Astrocyte (in vitro differentiated cells and primary cell): Measurements from ENCODE around the gene ZNF341. TPM values are rescaled to one million over a fixed set of nuclear protein-coding genes. Genes with fewer than 3 reads are reported as not detected.

Experiments
- DNase-seq: peaks from one replicate; pipeline ENCODE4 v3.0.0-alpha.2; 2010; ENCODE audit warnings: low read depth
- FAIRE-seq: peaks from 2 replicates; lab custom pipeline; 2011; peaks lifted over from hg19 to GRCh38; lab: Jason Lieb, UNC
- H2AFZ ChIP-seq: 2 replicates; pipeline ENCODE4 v1.6.0; 2012; ENCODE audit warnings: low read depth, low read length, inconsistent platforms
- H3K27ac ChIP-seq: 2 replicates; pipeline ENCODE4 v1.5.1; 2011; ENCODE audit warnings: low read depth, low read length, inconsistent platforms
- H3K27me3 ChIP-seq: 2 replicates; pipeline ENCODE4 v1.6.0; 2011; ENCODE audit warnings: low read length, inconsistent platforms; ENCODE audit not compliant: insufficient read depth
- H3K36me3 ChIP-seq: 2 replicates; pipeline ENCODE4 v1.5.1; 2011; ENCODE audit warnings: low read length, inconsistent platforms; ENCODE audit not compliant: insufficient read depth
- H3K4me1 ChIP-seq: 2 replicates; pipeline ENCODE4 v1.5.1; 2011; ENCODE audit warnings: low read length, inconsistent platforms; ENCODE audit not compliant: insufficient read depth
- H3K4me2 ChIP-seq: 2 replicates; pipeline ENCODE4 v1.6.0; 2012; ENCODE audit warnings: low read length, inconsistent platforms
- H3K4me3 ChIP-seq: 2 replicates; pipeline ENCODE4 v1.5.1; 2011; ENCODE audit warnings: low read depth, mild to moderate bottlenecking, low read length, inconsistent platforms; ENCODE audit not compliant: insufficient read depth
- H3K79me2 ChIP-seq: 2 replicates; pipeline ENCODE4 v1.6.0; 2012; ENCODE audit warnings: mild to moderate bottlenecking, low read length, inconsistent platforms; ENCODE audit not compliant: insufficient read depth
- H3K9ac ChIP-seq: 2 replicates; pipeline ENCODE4 v1.6.0; 2012; ENCODE audit warnings: mild to moderate bottlenecking, low read length, inconsistent platforms
- H3K9me3 ChIP-seq: 2 replicates; pipeline ENCODE4 v1.5.1; 2012; ENCODE audit warnings: low read depth, mild to moderate bottlenecking, low read length, inconsistent platforms; ENCODE audit not compliant: insufficient read depth
- H4K20me1 ChIP-seq: 2 replicates; pipeline ENCODE4 v1.6.0; 2012; ENCODE audit warnings: low read length, inconsistent platforms; ENCODE audit not compliant: insufficient read depth
- H3K27ac Mint-ChIP-seq: one replicate; pipeline ENCODE4 v1.8.0; 2021; ENCODE audit warnings: mild to moderate bottlenecking, mixed read lengths; ENCODE audit not compliant: unreplicated experiment
- H3K27me3 Mint-ChIP-seq: one replicate; pipeline ENCODE4 v1.8.0; 2021; ENCODE audit warnings: low read depth, mixed read lengths; ENCODE audit not compliant: unreplicated experiment
- H3K36me3 Mint-ChIP-seq: one replicate; pipeline ENCODE4 v1.8.0; 2021; ENCODE audit warnings: low read depth, mixed read lengths; ENCODE audit not compliant: unreplicated experiment
- H3K4me1 Mint-ChIP-seq: one replicate; pipeline ENCODE4 v1.8.0; 2021; ENCODE audit warnings: low read depth, mixed read lengths; ENCODE audit not compliant: unreplicated experiment
- H3K4me3 Mint-ChIP-seq: one replicate; pipeline ENCODE4 v1.8.0; 2021; ENCODE audit warnings: mild to moderate bottlenecking, moderate library complexity, mixed read lengths; ENCODE audit not compliant: unreplicated experiment
- H3K9me3 Mint-ChIP-seq: one replicate; pipeline ENCODE4 v1.8.0; 2021; ENCODE audit warnings: mild to moderate bottlenecking, mixed read lengths; ENCODE audit not compliant: unreplicated experiment
- EZH2 ChIP-seq: IDR thresholded peaks from 2 replicates; pipeline ENCODE4 v1.6.1; 2012; ENCODE audit warnings: mild to moderate bottlenecking, low read length, inconsistent platforms; ENCODE audit not compliant: insufficient read depth
- total RNA-seq: library from RNA; stranded (reverse); gene quantifications from 2 replicates; pipeline ENCODE4 v1.2.1, GENCODE V29; 2021
- TF ChIP-seq, protein P1 (sequence below): IDR thresholded peaks from 2 replicates; pipeline ENCODE4 v1.5.1; 2011; ENCODE audit warnings: low read depth, mild to moderate bottlenecking, inconsistent platforms, low read length, moderate library complexity; ENCODE audit not compliant: insufficient read depth

ZNF341 gene
- total RNA-seq, 1 donor from 2014 or later = 2.0 TPM

DNA sequence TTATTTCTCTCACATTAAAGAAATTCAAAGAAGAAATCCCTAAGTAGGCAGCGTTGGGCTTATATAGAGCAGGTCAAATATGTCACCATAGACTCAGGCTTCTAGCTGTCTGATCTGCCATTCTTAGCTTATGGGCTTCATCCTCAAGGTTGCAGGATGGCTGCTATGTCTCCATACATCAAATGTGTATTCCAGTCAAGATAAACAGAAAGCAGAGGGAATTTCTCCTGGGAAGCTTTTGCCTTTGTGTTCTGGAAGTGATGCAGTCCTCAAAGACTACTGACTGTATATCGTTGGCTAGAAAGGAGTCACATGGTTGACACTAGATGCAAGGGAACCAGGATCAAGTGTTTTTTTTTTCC is 36.0 kb downstream of the ZNF341 start:
- no peaks in the 10 kb centered on the region for H3K4me1 Mint-ChIP-seq
- Histone ChIP-seq H3K27ac (no peak overlapping the region), H3K4me3 (no peak overlapping the region), H3K27me3 (no peaks in the 10 kb centered on the region), H4K20me1 (no peaks in the 10 kb centered on the region), H2AFZ (no peak overlapping the region), H3K4me1 (no peaks in the 10 kb centered on the region), H3K4me2 (no peak overlapping the region), H3K9me3 (no peaks in the 10 kb centered on the region), H3K36me3 (no peaks in the 10 kb centered on the region), H3K79me2 (no peaks in the 10 kb centered on the region), H3K9ac (no peak overlapping the region)
- no peaks in the 10 kb centered on the region for H3K27me3 Mint-ChIP-seq
- FAIRE-seq = no peak
- H3K4me3 Mint-ChIP-seq = no peak overlapping the region
- H3K36me3 Mint-ChIP-seq = peaks cover 13% of the 10 kb centered on the region
- H3K9me3 Mint-ChIP-seq = no peaks in the 10 kb centered on the region
- no peak overlapping the region for H3K27ac Mint-ChIP-seq
- TF ChIP-seq EZH2 = no peak
- TF ChIP-seq, protein P1, sequence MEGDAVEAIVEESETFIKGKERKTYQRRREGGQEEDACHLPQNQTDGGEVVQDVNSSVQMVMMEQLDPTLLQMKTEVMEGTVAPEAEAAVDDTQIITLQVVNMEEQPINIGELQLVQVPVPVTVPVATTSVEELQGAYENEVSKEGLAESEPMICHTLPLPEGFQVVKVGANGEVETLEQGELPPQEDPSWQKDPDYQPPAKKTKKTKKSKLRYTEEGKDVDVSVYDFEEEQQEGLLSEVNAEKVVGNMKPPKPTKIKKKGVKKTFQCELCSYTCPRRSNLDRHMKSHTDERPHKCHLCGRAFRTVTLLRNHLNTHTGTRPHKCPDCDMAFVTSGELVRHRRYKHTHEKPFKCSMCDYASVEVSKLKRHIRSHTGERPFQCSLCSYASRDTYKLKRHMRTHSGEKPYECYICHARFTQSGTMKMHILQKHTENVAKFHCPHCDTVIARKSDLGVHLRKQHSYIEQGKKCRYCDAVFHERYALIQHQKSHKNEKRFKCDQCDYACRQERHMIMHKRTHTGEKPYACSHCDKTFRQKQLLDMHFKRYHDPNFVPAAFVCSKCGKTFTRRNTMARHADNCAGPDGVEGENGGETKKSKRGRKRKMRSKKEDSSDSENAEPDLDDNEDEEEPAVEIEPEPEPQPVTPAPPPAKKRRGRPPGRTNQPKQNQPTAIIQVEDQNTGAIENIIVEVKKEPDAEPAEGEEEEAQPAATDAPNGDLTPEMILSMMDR = no peak
- no peak for DNase-seq

DNA sequence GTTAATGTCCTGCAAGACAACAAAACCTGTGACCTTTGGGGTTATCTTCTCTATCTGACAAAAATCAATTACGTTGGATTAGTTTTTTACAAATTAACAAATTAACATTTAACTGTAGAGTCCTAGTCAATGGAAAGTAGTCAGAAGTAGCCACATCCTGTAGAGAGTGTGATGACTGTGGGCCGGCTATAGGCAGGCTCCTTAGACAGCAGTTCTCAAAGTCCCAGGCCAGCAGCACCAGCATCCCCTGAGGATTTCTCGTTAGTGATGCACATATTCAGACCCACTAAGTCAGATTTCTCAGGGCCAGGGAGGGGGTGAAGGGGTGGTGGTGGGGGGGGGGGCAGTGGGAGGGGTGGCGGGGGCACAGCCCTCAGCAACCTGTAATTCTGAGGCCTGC is 37.2 kb downstream of the ZNF341 start:
- FAIRE-seq (no peak), DNase-seq (no peak)
- TF ChIP-seq, protein P1 = no peak
- TF ChIP-seq EZH2 = no peak
- Mint-ChIP-seq H3K4me3 (no peak overlapping the region), H3K27ac (no peak overlapping the region), H3K4me1 (no peaks in the 10 kb centered on the region), H3K27me3 (no peaks in the 10 kb centered on the region), H3K36me3 (peaks cover 13% of the 10 kb centered on the region), H3K9me3 (no peaks in the 10 kb centered on the region)
- no peaks in the 10 kb centered on the region for H3K79me2 ChIP-seq
- H3K4me2 ChIP-seq = no peak overlapping the region
- H4K20me1 ChIP-seq = no peaks in the 10 kb centered on the region
- H3K4me3 ChIP-seq = no peak overlapping the region
- no peaks in the 10 kb centered on the region for H3K36me3 ChIP-seq
- no peaks in the 10 kb centered on the region for H3K27me3 ChIP-seq
- H3K9ac ChIP-seq = no peak overlapping the region
- no peaks in the 10 kb centered on the region for H3K9me3 ChIP-seq
- no peak overlapping the region for H3K27ac ChIP-seq
- no peak overlapping the region for H2AFZ ChIP-seq
- no peaks in the 10 kb centered on the region for H3K4me1 ChIP-seq

DNA sequence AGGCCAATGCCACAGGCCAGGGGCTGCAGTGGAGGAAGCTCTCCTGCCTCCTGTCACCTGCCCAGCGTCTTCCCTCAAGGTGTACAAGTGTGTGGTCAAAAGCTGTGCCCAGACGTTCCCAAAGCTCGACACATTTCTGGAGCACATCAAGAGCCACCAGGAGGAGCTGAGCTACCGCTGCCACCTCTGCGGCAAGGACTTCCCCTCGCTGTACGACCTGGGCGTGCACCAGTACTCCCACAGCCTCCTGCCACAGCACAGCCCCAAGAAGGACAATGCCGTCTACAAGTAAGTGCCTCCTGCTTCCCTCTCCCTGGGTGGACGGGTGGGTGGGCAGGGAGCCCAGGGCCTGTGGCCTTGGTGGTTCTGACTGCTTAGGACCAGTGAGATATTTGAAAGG is 38.2 kb downstream of the ZNF341 start:
- no peak overlapping the region for H3K4me3 Mint-ChIP-seq
- Histone ChIP-seq H3K79me2 (no peaks in the 10 kb centered on the region), H3K27ac (no peak overlapping the region), H3K9me3 (no peaks in the 10 kb centered on the region), H3K4me1 (no peaks in the 10 kb centered on the region), H3K27me3 (no peaks in the 10 kb centered on the region), H3K36me3 (no peaks in the 10 kb centered on the region), H2AFZ (no peak overlapping the region), H3K4me2 (no peak overlapping the region), H3K4me3 (no peak overlapping the region), H4K20me1 (no peaks in the 10 kb centered on the region), H3K9ac (no peak overlapping the region)
- TF ChIP-seq, protein P1 = no peak
- no peak for TF ChIP-seq EZH2
- no peak overlapping the region for H3K27ac Mint-ChIP-seq
- H3K36me3 Mint-ChIP-seq = peaks cover 14% of the 10 kb centered on the region
- DNase-seq = no peak
- no peak for FAIRE-seq
- no peaks in the 10 kb centered on the region for H3K4me1 Mint-ChIP-seq
- H3K27me3 Mint-ChIP-seq = no peaks in the 10 kb centered on the region
- H3K9me3 Mint-ChIP-seq = no peaks in the 10 kb centered on the region
